ENCODE results near the gene TARBP1. TPM values are rescaled to one million over a fixed set of nuclear protein-coding genes. Genes with fewer than 3 reads are reported as not detected.
A peak's percentile ranks its signal among the peaks of the same experiment; 100 is the strongest.
"Not testable (repeated sequence)": the region's sequence is repeated elsewhere in the genome, so short reads cannot be mapped to it uniquely, and the experiment has no call there.

Gene TARBP1
- total RNA-seq, 1 experiment from 2014 or later: 31.8 TPM

GRCh38 chr1:234395297-234395696 lies 83.7 kb downstream of the TARBP1 start:
- DNase-seq (ENCODE audit: low spot score): no peak

GRCh38 chr1:234393190-234393589 lies 85.8 kb downstream of the TARBP1 start:
- DNase-seq (ENCODE audit: low spot score): no peak

- DNase-seq (ENCODE audit: low spot score): no peak
Observed at GRCh38 chr1:234388094-234388493, 90.9 kb downstream of the TARBP1 start.

- DNase-seq (ENCODE audit: low spot score): no peak
Observed at GRCh38 chr1:234386122-234386521, 92.9 kb downstream of the TARBP1 start.

- no peak for DNase-seq (ENCODE audit: low spot score)
Observed at GRCh38 chr1:234381699-234382555, 97.1 kb downstream of the TARBP1 start.

GRCh38 chr1:234379591-234380109 lies 99.3 kb downstream of the TARBP1 start:
- DNase-seq (ENCODE audit: low spot score): not testable (repeated sequence)

GRCh38 chr1:234375672-234376071 lies 103.3 kb downstream of the TARBP1 start:
- DNase-seq (ENCODE audit: low spot score): no peak

- DNase-seq (ENCODE audit: low spot score): no peak
Observed at GRCh38 chr1:234373959-234374254, 105.1 kb downstream of the TARBP1 start.

- peak; percentile 98 for DNase-seq (ENCODE audit: low spot score)
Observed at GRCh38 chr1:234373064-234373958, 105.7 kb downstream of the TARBP1 start, which contains the start of gene COA6. COA6 (plus strand) TSS chr1:234373456; CDS start chr1:234373467, 11 bp downstream.

- DNase-seq (ENCODE audit: low spot score): no peak
Observed at GRCh38 chr1:234372011-234372757, 106.8 kb downstream of the TARBP1 start.

- no peak for DNase-seq (ENCODE audit: low spot score)
Observed at GRCh38 chr1:234371414-234371813, 107.6 kb downstream of the TARBP1 start.

- DNase-seq (ENCODE audit: low spot score): peak; percentile 41
Observed at GRCh38 chr1:234369784-234370183, 109.2 kb downstream of the TARBP1 start.

- DNase-seq (ENCODE audit: low spot score): no peak
Observed at GRCh38 chr1:234369033-234369430, 109.9 kb downstream of the TARBP1 start.

- DNase-seq (ENCODE audit: low spot score): no peak
Observed at GRCh38 chr1:234368320-234369032, 110.5 kb downstream of the TARBP1 start.

GRCh38 chr1:234362558-234362957 lies 116.4 kb downstream of the TARBP1 start:
- no peak for DNase-seq (ENCODE audit: low spot score)

GRCh38 chr1:234361102-234361603 lies 117.8 kb downstream of the TARBP1 start:
- no peak for DNase-seq (ENCODE audit: low spot score)

GRCh38 chr1:234357831-234358230 lies 121.1 kb downstream of the TARBP1 start:
- no peak for DNase-seq (ENCODE audit: low spot score)

GRCh38 chr1:234356615-234357269 lies 122.2 kb downstream of the TARBP1 start:
- DNase-seq (ENCODE audit: low spot score): not testable (repeated sequence)

GRCh38 chr1:234355782-234356510 lies 123.0 kb downstream of the TARBP1 start:
- DNase-seq (ENCODE audit: low spot score): no peak

GRCh38 chr1:234348964-234349363 lies 130.0 kb downstream of the TARBP1 start:
- no peak for DNase-seq (ENCODE audit: low spot score)
